Neural crest cell (in vitro differentiated cells): ENCODE data around the gene TBC1D14. TPM values are rescaled to one million over a fixed set of nuclear protein-coding genes. Genes with fewer than 3 reads are reported as not detected.
A peak's percentile ranks its signal among the peaks of the same experiment; 100 is the strongest.

Experiments
- DNase-seq: peaks from one replicate; pipeline ENCODE4 v3.0.0; 2021; ENCODE audit warnings: low read depth, mixed read lengths, low spot score
- H3K27ac Mint-ChIP-seq: one replicate; pipeline ENCODE4 v1.8.0; 2021; ENCODE audit warnings: mild to moderate bottlenecking, mixed read lengths; ENCODE audit not compliant: unreplicated experiment
- H3K27me3 Mint-ChIP-seq: 2 replicates; pipeline ENCODE4 v1.8.0; 2021; ENCODE audit warnings: low read depth, mild to moderate bottlenecking, mixed read lengths
- H3K36me3 Mint-ChIP-seq: 2 replicates; pipeline ENCODE4 v1.8.0; 2021; ENCODE audit warnings: low read depth, mild to moderate bottlenecking, mixed read lengths
- H3K4me1 Mint-ChIP-seq: 2 replicates; pipeline ENCODE4 v1.8.0; 2021; ENCODE audit warnings: mixed read lengths
- H3K4me3 Mint-ChIP-seq: one replicate; pipeline ENCODE4 v1.8.0; 2021; ENCODE audit warnings: mild to moderate bottlenecking, mixed read lengths
- H3K9me3 Mint-ChIP-seq: 2 replicates; pipeline ENCODE4 v1.8.0; 2021; ENCODE audit warnings: mixed read lengths
- CTCF ChIP-seq: fragments of 200-600 bp; sonication (generic); conservative IDR thresholded peaks from 2 replicates; pipeline ENCODE4 v1.5.0; 2021; ENCODE audit warnings: antibody characterized with exemption, mild to moderate bottlenecking
- long read RNA-seq: library from polyadenylated mRNA; unstranded; transcript quantifications from one replicate; pipeline ENCODE4 v2.0.0, GENCODE V29; 2020
- total RNA-seq: library from RNA; stranded (reverse); gene quantifications from 2 replicates; pipeline ENCODE4 v1.2.1, GENCODE V29; 2021

The TBC1D14 gene
- 56.3 and 58.0 TPM in 2 replicates for total RNA-seq
- long read RNA-seq, full-length matches to known transcripts: 36 of 80 reads
- long read RNA-seq, partial matches to known transcripts: 35 of 80 reads
- long read RNA-seq, other reads (novel, unspliced or antisense): 9 of 80 reads

DNA sequence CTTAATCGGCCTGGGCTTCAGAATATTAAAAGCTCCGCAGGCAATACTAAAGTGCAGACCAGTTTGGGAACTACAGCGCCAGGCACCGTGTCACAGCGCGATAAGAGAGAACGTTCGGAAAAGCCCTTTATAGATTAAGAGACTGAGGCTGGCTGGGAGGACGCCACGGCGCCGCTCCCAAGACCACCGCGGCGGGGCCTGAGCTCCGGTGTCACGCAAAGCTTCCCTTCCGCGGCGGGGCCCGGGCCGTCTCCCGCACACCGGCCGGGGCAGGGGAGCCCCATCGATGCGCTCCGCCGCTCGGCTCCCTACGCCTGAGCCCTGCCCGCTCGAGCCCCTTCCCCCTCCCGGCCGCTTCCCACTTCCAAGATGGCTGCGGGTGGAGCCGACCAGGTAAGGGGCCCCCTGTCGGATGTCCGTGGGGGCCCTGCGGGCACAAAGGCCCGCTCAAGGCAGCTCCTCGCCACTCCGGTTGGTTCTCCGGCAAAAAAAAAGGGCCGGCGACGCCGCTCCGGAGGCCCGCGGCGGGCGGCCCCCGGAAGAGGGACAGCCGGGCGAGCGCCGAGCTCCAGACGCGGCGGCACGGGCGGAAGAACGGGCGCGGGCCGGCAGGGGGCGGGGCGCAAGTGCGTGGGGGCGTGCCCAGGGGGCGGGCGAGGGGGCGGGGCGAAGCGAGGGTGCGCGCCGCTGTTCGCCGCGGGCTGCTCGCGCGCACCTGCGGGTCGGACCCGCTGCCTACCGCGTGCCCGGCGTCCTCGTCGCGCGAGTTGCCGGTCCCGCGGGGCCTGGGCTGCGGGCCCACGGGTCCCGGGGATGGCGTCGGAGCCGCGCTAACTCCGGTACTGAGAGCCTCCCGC, at the start of gene TBC1D14:
TSS of gene TBC1D14 (plus strand) at position 714 of the 857 bp plus-strand sequence. CDS start 13,564 bp downstream, outside the sequence.
- H3K4me1 Mint-ChIP-seq: peaks cover 38% of the 10 kb centered on the region
- no peaks in the 10 kb centered on the region for H3K36me3 Mint-ChIP-seq
- H3K27me3 Mint-ChIP-seq: peaks cover 20% of the 10 kb centered on the region
- peak; percentile 37 for TF ChIP-seq CTCF
- DNase-seq: peak; percentile 78
- peak within 1 kb of the TSS; percentile 98 for H3K4me3 Mint-ChIP-seq
- peak within 1 kb of the TSS; percentile 97 for H3K27ac Mint-ChIP-seq
- no peaks in the 10 kb centered on the region for H3K9me3 Mint-ChIP-seq

DNA sequence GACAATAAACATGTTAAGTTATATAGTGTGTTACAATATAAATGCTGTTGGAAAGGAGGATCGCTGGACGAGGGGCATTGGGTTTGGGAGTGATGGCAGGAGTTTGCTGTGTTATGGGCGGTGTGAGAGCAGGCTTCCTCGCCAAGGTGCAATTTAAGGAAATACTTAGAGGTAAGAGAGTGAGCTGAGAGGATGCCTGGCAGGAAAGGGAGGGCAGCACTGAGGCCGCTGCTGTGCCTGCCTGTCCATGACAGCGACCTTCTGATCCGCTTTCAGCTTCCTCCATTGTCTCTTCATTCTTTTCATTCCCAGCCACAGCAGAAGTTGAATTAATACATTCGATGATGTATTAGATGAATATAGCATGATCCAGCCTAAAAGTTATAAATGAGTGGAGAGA, 41.2 kb upstream of the TBC1D14 start:
- Mint-ChIP-seq H3K4me1 (peaks cover 5% of the 10 kb centered on the region), H3K36me3 (peaks cover 33% of the 10 kb centered on the region), H3K27ac (peak overlapping the region; percentile 31), H3K9me3 (no peaks in the 10 kb centered on the region), H3K4me3 (peak overlapping the region; percentile 1), H3K27me3 (no peaks in the 10 kb centered on the region)
- no peak for DNase-seq
- TF ChIP-seq CTCF: no peak

DNA sequence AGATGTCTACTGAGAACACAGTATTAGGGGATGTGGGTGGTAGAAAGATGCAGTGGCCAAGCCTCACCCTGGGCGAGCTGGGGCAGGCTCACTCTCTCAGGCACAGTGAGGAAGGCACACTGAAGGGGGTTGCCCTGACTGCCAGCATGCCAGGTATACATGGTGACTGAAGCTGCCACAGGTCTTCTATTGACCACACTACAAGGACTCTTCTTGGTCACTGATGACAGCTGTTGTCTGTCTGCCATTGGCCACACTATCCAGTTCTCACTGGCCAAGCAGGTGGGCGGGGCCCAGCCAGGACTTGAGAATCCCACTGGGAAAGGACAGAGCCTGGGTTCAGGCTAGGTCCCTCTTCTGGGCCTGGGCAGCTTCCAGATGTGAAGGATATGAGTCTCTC, 39.7 kb upstream of the TBC1D14 start:
- no peak for TF ChIP-seq CTCF
- peaks cover 11% of the 10 kb centered on the region for H3K4me1 Mint-ChIP-seq
- no peak overlapping the region for H3K4me3 Mint-ChIP-seq
- H3K27ac Mint-ChIP-seq: no peak overlapping the region
- H3K9me3 Mint-ChIP-seq: no peaks in the 10 kb centered on the region
- H3K27me3 Mint-ChIP-seq: no peaks in the 10 kb centered on the region
- H3K36me3 Mint-ChIP-seq: peaks cover 26% of the 10 kb centered on the region
- no peak for DNase-seq

DNA sequence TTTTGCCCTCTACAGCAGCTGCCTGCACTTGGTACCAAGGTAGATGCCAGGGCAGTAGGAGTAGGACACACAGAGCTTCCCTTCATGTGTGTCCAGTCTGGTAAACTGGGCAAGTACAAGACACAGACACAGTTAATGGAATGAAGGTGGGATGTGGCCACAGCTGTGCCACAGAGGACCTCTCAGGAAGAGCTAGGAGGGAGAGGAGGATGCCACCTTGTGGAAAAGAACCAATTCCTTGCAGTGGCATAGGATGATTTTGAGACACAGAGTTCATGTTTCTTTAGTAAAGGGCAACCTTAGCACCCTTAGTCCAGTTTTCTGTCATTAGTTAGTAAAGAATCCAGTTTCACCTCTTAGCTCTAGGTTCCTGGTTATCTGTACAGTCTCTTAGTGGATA, 36.3 kb upstream of the TBC1D14 start:
- no peak overlapping the region for H3K4me3 Mint-ChIP-seq
- TF ChIP-seq CTCF: no peak
- H3K27me3 Mint-ChIP-seq: no peaks in the 10 kb centered on the region
- peak overlapping the region; percentile 85 for H3K27ac Mint-ChIP-seq
- H3K9me3 Mint-ChIP-seq: no peaks in the 10 kb centered on the region
- peaks cover 17% of the 10 kb centered on the region for H3K4me1 Mint-ChIP-seq
- no peak for DNase-seq
- H3K36me3 Mint-ChIP-seq: peaks cover 18% of the 10 kb centered on the region

- peak; percentile 87 for TF ChIP-seq CTCF
- Mint-ChIP-seq H3K4me3 (peak overlapping the region; percentile 8), H3K27ac (no peak overlapping the region), H3K36me3 (peaks cover 18% of the 10 kb centered on the region), H3K27me3 (no peaks in the 10 kb centered on the region), H3K9me3 (no peaks in the 10 kb centered on the region), H3K4me1 (peaks cover 14% of the 10 kb centered on the region)
- peak; percentile 70 for DNase-seq
Measured at GRCh38 chr4:6873792-6874461, 35.7 kb upstream of the TBC1D14 start.
